Prostate gland (tissue), 2 donors: ENCODE results near the gene MANBA.

Source experiments
- POLR2A ChIP-seq: fragments of 450-650 bp; IDR thresholded peaks from one replicate; pipeline ENCODE4 v1.6.1; 2016; ENCODE audit warnings: antibody characterized with exemption, mild to moderate bottlenecking
- POLR2AphosphoS5 ChIP-seq: sonication (generic); formaldehyde crosslinking; IDR thresholded peaks from one replicate; pipeline ENCODE4 v1.6.1; 2017; ENCODE audit warnings: antibody characterized with exemption
- TF ChIP-seq, protein P1 (sequence below), 4 experiments: fragments of 200-600 bp in 2 of 4; fragments of 450-650 bp in 2 of 4; sonication (generic) in 2 of 4; IDR thresholded peaks; 1 replicate in 3 of 4; 2 replicates in 1 of 4; pipeline ENCODE4 v1.5.1; 2016 to 2019; ENCODE audit warnings: antibody characterized with exemption in 4 of 4, mild to moderate bottlenecking in 2 of 4, moderate library complexity in 2 of 4

GRCh38 chr4:102612210-102612609, 148.6 kb downstream of the MANBA start:
- TF ChIP-seq, protein P1, sequence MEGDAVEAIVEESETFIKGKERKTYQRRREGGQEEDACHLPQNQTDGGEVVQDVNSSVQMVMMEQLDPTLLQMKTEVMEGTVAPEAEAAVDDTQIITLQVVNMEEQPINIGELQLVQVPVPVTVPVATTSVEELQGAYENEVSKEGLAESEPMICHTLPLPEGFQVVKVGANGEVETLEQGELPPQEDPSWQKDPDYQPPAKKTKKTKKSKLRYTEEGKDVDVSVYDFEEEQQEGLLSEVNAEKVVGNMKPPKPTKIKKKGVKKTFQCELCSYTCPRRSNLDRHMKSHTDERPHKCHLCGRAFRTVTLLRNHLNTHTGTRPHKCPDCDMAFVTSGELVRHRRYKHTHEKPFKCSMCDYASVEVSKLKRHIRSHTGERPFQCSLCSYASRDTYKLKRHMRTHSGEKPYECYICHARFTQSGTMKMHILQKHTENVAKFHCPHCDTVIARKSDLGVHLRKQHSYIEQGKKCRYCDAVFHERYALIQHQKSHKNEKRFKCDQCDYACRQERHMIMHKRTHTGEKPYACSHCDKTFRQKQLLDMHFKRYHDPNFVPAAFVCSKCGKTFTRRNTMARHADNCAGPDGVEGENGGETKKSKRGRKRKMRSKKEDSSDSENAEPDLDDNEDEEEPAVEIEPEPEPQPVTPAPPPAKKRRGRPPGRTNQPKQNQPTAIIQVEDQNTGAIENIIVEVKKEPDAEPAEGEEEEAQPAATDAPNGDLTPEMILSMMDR (IDR thresholded peaks at IDR 0.05) = no peak
- TF ChIP-seq POLR2AphosphoS5 = no peak
- no peak for TF ChIP-seq POLR2A
